LoVo (cell line): ENCODE data around the gene LMNA.
"Not testable (repeated sequence)": the region's sequence is repeated elsewhere in the genome, so short reads cannot be mapped to it uniquely, and the experiment has no call there.

Source experiments
- DNase-seq: peaks from one replicate; pipeline ENCODE4 v3.0.0-alpha.2; 2016; ENCODE audit warnings: low spot score

Gene LMNA

DNA sequence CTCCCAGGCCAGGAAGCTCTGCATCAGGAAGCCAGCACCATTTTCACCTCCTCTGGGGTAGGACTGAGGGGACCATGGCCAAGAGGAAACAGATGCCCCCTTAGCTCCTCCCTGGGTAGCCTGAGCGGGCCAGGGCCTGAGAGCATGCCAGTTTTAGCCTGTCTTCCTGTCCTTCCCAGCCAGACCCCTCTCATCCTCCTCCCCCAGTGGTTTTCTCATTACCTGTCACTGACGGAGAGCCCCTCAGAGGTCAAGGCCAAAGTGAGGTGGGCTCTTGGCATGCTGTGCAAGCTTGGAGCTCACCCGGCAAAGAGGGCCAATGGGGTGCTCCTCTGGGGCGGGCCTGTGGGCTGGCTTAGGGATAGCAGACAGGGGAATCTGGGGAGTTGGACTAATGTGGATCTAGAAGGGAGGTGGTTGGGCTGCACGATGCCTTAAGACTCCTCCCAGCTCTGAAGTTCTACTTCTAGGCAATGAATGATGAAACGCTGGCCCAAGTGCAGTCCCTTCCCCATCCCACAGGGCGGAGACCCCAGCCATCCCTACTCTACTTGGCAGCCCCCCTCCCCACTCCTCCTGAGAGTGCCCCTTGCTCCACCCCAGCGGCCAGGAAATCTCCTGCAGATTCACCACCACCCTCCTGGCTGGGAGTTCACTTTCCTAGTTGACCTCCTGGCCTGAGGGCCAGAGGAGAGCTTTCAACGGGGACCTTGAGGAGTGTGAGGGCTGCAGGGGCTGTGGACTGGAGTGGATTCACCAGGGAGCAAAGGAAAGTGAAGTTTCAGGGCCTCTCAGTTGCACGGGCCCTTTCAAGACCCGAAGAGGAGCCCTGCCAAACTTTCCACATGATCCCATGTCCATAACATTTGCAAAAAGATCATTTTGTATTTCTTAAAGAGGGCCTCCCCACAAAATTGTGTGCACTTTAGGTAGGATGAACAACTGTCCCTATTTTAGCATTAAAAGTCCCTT lies 9.4 kb upstream of the LMNA start:
- DNase-seq = no peak

DNA sequence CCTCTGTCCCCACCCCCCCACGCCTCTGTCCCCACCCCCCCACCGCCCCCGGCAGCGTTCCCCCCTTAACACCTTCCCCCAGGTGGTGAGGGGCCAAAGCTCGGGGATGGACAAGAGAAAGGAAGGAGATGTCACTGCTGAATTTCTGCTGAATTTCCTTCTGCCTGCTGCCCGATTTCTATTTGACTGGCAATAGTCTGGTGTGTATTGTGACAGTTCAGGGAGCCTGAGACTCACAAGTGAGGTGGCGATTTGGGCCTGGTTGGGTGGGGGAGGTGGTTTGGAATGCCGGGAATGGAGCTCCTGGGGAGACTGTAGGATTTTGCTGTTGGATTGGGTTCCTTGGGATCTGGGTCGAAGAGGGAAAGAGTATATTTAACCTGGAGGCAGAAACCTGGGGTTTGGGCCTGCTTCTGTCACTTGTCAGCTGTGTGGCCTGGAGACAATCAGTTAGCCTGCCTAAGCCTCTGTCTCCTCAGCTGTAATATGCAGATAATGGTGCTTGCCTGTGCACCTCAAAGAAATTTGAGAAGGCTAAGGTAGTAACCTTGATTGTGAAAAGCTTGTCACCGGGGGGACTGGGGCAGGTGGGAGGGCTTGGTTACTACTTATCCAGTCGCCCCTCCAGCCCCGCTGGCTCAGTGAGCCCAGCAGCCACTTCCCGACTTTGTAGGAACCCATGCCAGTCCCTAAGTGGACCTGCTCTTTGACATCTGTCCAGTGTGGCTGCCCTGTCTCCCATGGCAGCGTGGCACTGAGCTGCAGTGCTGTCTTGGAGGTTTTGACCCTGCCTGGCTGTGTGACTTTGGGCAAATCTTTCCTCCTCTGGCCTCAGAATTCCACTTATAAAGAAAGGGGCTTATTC lies 7.7 kb upstream of the LMNA start:
- no peak for DNase-seq

DNA sequence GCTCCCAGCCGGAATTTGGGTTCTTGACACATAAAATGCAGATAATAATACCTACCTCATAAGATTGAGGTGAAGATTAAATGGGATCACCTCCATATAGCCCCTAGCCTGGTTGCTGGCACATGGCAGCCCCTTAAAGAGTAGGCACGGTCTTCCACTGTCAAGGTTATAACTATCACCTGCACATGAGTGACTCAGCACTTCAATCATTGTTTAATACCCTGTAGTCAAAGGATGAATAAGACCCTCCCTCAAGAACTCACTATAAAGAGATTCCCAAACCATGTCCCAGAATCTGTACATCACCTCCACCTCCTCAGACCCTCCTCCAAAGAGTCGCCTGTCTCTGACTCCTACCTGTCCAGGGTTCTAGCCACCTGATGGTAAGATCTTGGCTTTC lies 6.5 kb upstream of the LMNA start:
- no peak for DNase-seq

DNA sequence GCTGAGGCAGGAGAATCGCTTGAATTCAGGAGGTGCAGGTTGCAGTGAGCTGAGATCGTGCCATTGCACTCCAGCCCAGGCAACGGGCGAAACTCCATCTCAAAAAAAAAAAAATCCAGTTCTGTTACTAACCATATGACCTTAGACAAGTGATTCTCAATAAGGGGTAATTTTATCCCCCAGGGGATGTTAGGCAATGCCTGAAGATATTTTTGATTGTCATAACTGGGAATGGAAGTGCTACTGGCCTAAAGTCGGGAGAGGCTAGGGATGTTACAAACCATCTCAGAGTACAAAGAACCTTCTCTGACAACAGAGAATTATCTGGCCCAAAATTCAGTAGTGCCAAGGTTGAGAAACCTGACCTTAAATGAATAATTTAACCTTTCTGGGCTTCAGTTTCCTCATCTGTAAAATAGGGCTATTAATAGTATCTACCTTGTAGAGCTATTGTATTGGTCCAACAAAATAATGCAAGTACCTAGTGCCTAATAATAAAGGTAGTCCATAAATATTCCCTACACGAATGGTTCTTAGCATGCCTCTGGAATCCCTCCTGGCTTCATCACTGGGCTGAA lies 5.8 kb upstream of the LMNA start:
- no peak for DNase-seq

DNA sequence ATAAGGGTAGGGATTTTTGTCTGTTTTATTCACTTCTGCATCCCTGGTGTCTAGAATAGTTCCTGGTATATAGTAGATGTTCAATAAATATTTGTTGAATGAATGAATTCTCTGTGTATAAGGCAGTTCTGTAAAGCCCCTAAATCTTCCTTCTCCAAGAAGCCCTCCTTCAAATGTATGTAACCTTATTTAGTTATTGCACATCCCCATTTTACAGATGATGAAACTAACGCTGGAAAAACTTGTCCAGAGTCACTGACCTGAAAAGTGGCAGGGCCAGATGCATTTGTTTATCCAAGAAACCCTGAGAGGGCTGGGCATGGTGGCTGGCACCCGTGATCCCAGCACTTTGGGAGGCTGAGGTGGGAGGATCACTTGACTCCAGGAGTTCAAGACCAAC lies 4.3 kb upstream of the LMNA start:
- DNase-seq = no peak

DNA sequence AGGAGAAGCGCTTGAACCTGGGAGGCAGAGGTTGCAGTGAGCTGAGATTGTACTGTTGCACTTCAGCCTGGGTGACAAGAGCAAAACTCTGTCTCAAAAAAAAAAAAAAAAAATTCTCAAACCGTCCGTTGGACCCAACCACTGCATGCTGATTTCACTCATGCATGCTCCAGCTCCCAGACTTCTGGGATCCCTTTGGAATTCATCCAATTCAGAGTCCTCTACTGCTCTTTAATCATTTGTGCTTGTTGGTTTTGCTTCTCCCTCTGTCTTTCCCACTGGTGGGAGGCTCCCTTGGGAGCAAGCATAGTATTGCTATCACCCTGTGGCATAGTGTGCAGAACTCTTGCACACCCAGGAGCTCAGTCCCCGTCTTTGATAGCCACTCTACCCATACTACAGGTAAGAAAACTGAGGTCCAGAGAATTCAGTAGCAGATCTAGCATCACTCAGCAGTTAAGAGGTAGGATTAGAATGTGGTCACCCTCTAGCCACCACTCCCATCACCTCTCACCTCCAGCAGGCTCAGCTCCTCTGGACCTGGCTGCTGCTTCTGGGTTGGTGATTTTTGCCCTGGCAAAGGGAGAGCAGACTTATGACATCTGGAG lies 3.1 kb upstream of the LMNA start:
- no peak for DNase-seq

DNA sequence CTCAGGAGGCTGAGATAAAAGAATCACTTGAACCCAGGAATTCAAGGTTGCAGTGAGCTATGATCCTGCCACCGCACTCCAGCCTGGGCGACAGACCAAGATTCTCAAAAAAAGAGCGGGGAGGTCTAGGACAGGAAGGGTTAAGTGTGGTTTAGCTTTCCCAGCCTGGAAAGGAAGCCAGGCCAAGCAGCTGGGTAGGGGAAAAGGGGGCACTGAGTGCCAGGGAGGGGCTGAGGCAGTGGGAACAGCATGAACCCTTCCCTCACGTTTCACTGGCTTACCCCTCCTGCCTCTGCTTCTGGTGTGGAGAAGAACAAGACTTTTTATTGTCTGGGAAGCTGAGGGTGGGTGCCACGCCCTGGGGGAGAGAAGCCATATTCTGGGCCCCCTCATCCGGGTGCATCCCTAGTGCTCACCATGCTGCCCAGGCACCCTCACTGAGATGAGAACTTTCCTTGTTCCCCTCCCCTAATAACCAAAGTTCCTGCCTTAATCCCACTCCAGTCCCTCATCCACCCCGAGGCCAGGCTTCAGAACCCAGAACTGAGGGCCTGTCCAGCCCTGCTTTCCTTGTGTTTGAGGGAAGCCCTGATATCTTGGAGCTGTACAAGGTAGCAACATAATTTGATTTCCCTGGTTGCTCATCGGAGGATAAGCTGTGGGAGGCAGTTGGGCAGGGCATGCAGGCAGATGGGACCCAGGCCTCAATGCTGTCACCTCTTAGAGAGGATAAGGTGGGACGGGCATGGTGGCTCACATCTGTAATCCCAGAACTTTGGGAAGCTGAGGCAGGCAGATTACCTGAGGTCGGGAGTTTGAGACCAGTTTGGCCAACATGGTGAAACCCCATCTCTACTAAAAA lies 2.0 kb upstream of the LMNA start:
- no peak for DNase-seq

DNA sequence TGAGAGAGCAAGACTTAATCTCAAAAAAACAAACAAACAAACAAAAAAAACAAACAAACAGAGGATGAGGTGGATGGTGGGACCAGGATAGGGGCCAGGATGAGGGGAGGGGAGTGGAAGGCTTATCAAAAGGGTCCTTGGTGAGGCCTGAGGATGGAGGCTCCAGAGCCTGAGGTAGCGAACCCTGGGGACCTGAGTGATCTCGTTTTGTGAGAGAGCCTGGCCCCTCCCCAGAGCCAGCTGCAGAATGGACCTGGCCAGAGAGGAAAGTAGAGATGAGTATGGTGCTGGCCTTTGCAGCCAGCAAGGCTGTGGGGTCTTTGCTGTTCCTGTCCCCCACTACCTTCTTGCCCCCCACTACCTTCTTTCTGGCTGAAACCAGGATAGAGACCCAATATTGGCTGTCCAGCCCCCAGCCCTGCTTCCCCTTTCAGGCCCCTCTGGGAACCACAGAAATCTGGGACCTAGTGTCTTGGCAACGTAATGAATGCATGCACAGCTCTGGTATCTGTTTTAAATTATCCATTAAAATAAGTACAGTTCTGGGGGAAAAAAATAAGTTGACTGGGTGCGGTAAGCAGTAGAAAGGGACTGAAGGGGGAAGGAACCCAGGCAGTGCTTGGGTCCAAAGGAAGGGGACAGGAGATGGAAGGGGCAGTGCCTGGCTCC lies 1.1 kb upstream of the LMNA start:
- DNase-seq = no peak

DNA sequence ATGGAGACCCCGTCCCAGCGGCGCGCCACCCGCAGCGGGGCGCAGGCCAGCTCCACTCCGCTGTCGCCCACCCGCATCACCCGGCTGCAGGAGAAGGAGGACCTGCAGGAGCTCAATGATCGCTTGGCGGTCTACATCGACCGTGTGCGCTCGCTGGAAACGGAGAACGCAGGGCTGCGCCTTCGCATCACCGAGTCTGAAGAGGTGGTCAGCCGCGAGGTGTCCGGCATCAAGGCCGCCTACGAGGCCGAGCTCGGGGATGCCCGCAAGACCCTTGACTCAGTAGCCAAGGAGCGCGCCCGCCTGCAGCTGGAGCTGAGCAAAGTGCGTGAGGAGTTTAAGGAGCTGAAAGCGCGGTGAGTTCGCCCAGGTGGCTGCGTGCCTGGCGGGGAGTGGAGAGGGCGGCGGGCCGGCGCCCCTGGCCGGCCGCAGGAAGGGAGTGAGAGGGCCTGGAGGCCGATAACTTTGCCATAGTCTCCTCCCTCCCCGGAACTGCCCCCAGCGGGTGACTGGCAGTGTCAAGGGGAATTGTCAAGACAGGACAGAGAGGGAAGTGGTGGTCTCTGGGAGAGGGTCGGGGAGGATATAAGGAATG lies 505 bp downstream of the LMNA start:
- no peak for DNase-seq

DNA sequence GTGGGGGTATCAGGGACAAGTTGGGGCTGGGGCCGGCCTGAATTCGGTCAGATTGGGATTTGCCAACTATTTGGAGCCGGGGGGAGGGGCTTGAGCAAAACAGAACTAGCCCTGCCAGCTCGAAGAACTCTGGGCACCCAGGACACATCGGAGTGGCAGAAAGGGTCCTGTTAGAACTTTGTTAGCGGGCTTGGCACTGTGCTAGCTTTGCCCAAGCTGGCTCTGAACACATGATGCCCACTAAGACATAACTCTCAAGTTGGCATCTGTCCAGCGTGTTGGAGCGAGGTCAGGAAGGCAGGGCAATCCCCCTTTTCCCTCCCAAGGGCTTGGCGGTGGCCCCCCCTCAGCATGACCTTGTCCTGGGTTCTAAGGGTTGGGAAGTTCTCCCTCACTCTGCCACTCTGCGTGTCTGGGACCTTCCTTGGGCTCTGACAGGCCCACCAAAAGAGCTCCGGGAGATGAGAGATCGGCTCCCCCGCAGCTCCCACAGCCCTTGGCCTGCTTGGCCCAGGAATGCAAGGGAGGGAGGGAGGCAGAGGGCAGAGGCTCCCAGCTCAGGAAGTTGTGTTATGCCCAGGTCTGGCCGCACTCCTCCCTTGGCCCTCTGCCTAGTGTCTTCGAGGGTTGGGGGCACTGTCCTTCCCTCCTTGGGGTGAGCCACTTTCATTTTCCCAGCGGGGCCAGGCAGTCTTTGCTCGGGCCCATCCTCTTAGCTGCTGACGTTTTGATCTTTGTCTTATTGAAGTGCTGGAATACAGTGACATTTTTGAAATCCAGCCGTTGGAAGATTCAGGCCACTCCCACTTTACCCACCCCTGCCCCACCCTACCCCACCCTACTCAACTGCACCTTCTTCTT lies 1.2 kb downstream of the LMNA start:
- peak; percentile 69 for DNase-seq

DNA sequence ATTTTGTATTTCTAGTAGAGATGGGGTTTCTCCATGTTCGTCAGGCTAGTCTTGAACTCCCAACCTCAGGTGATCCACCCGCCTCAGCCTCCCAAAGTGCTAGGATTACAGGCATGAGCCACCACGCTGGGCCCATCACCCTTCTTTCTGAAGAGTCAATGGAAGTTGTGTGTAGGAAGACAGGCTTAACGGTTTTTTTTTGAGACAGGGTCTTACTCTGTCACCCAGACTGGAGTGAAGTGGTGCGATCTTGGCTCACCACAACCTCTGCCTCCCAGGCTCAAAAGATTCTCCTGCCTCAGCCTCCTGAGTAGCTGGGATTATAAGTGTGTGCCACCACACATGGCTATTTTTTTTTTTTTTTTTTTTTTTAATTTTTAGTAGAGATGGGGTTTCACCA lies 2.2 kb downstream of the LMNA start:
- DNase-seq = not testable (repeated sequence)

DNA sequence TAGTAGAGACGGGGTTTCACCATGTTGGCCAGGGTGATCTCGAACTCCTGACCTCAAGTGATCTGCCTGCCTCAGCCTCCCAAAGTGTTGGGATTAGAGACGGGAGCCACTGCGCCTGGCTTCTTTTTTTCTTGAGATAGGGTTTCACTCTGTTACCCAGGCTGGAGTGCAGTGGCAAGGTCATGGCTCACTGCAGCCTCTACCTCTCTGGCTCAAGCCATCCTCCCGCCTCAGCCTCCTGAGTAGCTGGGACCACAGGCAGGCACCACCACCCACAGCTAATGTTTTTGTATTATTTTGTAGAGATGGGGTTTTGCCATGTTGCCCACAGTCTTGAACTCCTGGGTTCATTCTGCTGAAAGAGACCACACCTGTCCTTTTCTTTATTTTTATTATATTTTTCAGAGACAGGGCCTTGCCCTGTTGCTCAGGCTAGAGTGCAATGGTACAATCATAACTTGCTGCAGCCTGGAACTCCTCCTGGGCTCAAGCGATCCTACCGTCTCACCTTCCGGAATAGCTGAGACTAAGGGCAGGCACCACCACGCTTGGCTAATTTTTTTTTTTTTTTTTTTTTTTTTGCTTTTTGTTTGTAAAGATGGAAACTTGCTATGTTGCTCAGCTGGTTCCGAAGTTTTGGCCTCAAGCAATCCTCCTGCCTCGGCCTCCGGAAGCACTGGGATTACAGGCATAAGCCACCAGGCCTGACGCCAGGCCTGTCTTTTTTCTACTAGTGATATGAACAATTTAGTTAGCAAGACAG lies 3.1 kb downstream of the LMNA start:
- no peak for DNase-seq

DNA sequence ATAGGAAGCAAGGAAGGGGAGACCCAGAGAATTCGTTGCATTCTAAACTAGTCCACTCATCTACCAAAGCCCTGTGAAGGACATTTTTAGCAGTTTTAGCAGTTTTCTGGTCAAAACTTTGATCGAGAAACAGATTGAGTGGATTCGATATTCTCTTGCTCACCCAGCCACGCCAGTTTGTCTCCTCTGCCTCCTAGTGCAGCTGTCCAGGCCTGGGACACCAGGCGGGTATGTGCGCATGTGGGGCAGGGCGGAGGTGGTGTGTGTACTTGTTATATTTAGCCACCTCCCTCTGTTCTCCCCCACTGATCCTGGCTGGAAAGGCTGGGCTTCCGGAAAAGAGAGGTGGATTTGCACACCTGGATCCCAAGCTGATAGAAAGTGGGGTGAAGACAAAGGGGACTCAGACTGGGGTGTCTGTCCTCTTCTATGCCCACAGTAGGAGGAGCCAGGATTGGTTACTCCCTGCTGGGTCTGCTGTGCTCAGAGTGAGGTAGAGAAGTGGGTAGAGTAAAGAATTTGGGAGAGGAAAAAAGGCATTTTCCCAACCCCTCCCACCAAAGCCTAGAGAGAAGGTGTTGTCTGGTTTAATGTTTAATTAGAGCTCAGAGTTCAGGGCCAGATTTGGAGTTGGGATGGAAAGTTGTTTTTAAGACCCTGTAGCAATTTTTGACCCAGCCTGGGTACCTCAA lies 3.8 kb downstream of the LMNA start:
- DNase-seq = peak; percentile 59

DNA sequence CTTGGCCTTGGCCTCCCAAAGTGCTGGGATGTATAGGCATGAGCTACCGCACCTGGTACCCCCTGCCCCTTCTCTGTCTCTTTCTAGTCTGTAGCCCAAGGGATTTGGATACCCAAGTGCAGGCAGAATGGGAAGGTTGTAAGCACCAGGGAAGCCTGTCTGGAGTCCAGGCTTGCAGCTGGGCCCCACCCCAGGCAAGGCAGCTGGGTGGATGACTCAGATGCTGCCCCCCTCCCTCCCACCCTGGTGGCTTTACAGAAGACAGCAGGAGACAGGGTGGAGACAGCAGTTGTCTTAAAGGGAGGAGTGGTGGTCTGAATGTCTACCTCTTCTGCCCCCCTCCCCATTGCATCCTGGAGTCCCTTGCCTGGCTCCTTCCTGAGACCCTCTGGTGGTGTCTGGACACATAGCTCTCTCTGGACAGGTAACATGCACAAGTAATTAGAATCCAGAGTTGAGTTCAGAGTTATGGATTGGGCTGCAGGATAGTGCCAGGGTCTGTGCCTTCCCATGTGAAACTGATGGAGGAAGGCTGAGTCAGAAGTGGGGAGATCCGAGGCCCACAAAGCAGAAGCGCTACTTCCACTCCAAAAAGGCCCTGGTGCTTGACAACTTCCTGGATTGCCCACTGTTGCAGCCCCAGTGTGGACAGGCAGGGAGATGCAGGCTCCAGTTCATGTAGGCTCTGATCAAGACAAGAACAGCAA lies 5.1 kb downstream of the LMNA start:
- DNase-seq = peak; percentile 71

DNA sequence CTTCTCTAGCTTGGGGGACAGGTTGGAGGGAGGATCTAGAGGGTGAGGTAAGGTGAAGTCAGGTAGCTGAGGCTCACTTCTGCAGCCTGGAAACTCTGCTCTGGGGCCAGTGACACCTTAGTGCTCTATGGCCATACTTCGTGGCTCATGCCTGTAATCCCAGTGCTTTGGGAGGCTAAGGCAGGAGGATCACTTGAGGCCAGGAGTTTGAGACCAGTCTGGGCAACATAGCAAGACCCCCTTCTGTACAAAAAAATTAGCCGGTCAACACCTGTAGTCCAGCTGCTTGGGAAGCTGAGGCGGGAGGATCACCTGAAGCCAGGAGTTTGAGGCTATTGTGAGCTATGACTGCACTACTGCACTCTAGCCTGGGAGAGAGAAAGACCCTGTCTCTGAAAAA lies 5.8 kb downstream of the LMNA start:
- DNase-seq = no peak

DNA sequence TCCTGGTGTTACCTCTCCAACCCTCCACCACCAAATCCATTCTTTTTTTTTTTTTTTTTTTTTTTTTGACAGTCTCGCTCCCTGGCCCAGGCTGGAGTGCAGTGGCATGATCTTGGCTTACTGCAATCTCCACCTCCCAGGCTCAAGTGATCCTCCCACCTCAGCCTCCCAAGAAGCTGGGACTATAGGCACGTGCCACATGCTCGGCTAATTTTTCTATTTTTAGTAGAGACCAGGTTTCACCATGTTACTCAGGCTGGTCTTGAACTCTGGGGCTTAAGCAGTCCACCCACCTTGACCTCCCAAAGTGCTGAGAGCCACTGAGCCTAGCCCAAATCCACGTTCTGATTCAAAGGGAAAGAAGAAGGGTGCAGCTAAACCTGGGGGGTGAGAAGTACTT lies 6.5 kb downstream of the LMNA start:
- not testable (repeated sequence) for DNase-seq

DNA sequence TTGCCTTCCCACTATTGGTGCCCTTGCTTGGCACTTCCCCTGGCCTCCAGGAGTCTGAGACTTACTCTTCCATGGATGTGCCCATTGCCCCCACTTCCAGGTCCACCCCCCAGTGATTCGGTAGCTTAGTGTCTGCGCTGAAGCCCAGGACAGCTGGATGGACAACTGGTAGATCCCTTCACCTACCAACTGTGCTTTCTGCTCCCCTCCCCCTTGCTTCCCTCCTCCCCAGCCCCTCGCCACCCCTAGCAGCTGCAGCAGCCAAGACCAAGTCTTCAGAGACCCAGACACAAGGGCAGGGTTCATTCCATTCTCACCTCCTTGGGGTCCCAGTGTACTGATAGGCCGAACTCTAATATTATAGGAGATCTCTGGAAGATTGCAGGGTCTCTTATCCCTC lies 6.9 kb downstream of the LMNA start:
- no peak for DNase-seq
